Calu3 (cell line): Measurements from ENCODE around the gene SCRN2. TPM values are rescaled to one million over a fixed set of nuclear protein-coding genes. Genes with fewer than 3 reads are reported as not detected.

Experiments used
- BruUV-seq: library from RNA; stranded (reverse); fragments of 400-500 nt; replicated peaks from 2 replicates; lab custom pipeline; 2021; lab: Mats Ljungman, UMichigan
- CTCF ChIA-PET: fragments of 300-600 bp; sonication (Branson Sonifier 250); formaldehyde crosslinking; loops from one replicate; lab custom pipeline; 2022; ENCODE audit warnings: antibody characterized with exemption; lab: Charles Lee
- DNase-seq: peaks from one replicate; pipeline ENCODE4 v3.0.0; 2022
- H3K27ac Mint-ChIP-seq: one replicate; pipeline ENCODE4 v1.8.0; 2022; ENCODE audit warnings: mixed read lengths; ENCODE audit not compliant: unreplicated experiment
- H3K27me3 Mint-ChIP-seq: one replicate; pipeline ENCODE4 v1.8.0; 2022; ENCODE audit warnings: mixed read lengths; ENCODE audit not compliant: unreplicated experiment
- H3K36me3 Mint-ChIP-seq: one replicate; pipeline ENCODE4 v1.8.0; 2022; ENCODE audit warnings: mild to moderate bottlenecking, moderate library complexity, mixed read lengths; ENCODE audit not compliant: insufficient read depth, unreplicated experiment
- H3K4me1 Mint-ChIP-seq: one replicate; pipeline ENCODE4 v1.8.0; 2022; ENCODE audit warnings: mild to moderate bottlenecking, low read depth, mixed read lengths; ENCODE audit not compliant: unreplicated experiment
- H3K4me3 Mint-ChIP-seq: one replicate; pipeline ENCODE4 v1.8.0; 2022; ENCODE audit warnings: mild to moderate bottlenecking, low read depth, moderate library complexity, mixed read lengths; ENCODE audit not compliant: unreplicated experiment
- H3K9me3 Mint-ChIP-seq: one replicate; pipeline ENCODE4 v1.8.0; 2022; ENCODE audit warnings: low read depth, mixed read lengths; ENCODE audit not compliant: unreplicated experiment
- intact Hi-C: fragments of 100-400 bp; cut with micrococcal nuclease; formaldehyde crosslinking; loops from one replicate; pipeline ENCODE4 v1.10.0; 2022; ENCODE audit not compliant: unreplicated experiment
- total RNA-seq: library from RNA; stranded (reverse); gene quantifications from 2 replicates; pipeline ENCODE4 v1.2.3, GENCODE V29; 2022
- TF ChIP-seq, protein P1 (sequence below): fragments of 200-600 bp; IDR thresholded peaks from one replicate; pipeline ENCODE4 v1.8.0; 2022; ENCODE audit warnings: antibody characterized with exemption; ENCODE audit not compliant: unreplicated experiment

SCRN2 gene
- total RNA-seq, 1 experiment from 2014 or later, result 37.0 TPM

DNA sequence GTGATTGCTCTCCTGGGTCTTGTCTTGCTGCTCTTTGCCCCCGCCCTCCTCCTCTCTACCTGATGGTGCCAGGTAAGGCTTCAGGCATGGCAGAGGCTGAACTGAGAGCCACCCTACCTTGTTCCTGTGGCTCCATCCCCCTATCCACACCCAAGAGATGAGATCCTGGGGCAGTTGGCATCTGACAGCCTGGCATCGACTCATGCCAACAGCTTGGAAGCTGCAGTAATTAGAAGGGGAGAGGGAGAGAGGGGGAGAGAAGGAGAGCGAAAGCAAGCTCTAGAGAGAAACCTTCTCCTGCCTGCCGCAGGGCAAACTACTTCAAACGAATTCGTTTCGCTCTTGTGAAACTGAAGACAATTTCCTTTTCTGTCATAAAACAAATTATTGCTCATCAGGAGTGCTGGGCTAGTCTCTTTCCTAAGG, 23.7 kb upstream of the SCRN2 start:
- DNase-seq, result no peak

DNA sequence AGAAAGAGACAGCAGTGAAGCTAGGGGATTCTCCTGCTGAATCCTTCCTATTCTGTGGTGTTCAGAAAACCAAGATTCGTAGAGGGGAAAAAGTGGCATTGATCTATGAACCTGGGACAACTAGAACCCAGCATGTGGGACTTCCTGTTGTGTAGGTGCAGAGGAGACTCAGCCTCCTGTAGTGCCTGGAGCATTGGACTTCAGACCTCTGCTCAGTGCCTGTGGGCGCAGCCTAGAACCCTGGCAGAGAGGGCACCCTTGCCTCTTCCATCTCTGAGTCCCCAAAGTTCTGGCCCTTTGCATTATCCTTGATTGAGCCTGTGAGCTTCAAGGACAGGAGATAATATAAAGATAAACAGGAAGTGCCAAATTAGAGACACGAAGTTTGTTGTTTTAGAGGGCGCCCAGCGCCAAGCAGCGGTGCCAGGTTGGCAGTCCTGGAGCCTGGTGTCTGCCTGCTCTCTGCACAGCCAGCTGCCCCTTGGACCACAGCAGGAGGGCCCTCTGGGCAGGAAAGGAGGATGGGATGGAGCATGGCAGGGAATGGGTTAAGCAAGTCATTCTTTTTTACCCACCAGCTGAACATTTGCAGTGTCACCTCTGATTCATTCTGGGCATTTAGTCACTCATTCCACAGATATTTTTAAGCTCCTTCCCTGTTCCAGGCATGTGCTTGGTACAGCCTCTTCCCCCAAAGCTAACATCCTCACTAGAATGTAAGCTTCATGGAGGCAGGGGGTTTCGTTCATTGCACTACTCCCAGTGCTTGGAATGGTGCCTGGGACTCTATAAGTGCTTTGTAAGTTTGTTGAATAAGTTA, 21.8 kb upstream of the SCRN2 start:
- intact Hi-C loops, result no loop called here
- Mint-ChIP-seq H3K36me3 (no peaks in the 10 kb centered on the region), H3K4me1 (peaks cover 12% of the 10 kb centered on the region), H3K9me3 (peaks cover 2% of the 10 kb centered on the region), H3K27ac (no peak overlapping the region), H3K4me3 (no peak overlapping the region), H3K27me3 (peaks cover 65% of the 10 kb centered on the region)
- TF ChIP-seq, protein P1, sequence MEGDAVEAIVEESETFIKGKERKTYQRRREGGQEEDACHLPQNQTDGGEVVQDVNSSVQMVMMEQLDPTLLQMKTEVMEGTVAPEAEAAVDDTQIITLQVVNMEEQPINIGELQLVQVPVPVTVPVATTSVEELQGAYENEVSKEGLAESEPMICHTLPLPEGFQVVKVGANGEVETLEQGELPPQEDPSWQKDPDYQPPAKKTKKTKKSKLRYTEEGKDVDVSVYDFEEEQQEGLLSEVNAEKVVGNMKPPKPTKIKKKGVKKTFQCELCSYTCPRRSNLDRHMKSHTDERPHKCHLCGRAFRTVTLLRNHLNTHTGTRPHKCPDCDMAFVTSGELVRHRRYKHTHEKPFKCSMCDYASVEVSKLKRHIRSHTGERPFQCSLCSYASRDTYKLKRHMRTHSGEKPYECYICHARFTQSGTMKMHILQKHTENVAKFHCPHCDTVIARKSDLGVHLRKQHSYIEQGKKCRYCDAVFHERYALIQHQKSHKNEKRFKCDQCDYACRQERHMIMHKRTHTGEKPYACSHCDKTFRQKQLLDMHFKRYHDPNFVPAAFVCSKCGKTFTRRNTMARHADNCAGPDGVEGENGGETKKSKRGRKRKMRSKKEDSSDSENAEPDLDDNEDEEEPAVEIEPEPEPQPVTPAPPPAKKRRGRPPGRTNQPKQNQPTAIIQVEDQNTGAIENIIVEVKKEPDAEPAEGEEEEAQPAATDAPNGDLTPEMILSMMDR, result no peak
- CTCF ChIA-PET, result interaction anchor here (0.7 to 1.5 kb wide), 5 partner anchors 9 to 1803 kb away, joined by 3 to 7 read pairs (median 5); partner anchors contain the start of gene SP6
- no TSS peak for BruUV-seq
- DNase-seq, result no peak

More for the DNA sequence above, 23.7 kb upstream of the SCRN2 start:
- Mint-ChIP-seq H3K9me3 (peaks cover 2% of the 10 kb centered on the region), H3K4me3 (no peak overlapping the region), H3K36me3 (no peaks in the 10 kb centered on the region), H3K27ac (no peak overlapping the region), H3K27me3 (peaks cover 65% of the 10 kb centered on the region), H3K4me1 (peaks cover 12% of the 10 kb centered on the region)
- TF ChIP-seq, protein P1, result no peak
- CTCF ChIA-PET, result no interaction called here
- no TSS peak for BruUV-seq
- intact Hi-C loops, result no loop called here

DNA sequence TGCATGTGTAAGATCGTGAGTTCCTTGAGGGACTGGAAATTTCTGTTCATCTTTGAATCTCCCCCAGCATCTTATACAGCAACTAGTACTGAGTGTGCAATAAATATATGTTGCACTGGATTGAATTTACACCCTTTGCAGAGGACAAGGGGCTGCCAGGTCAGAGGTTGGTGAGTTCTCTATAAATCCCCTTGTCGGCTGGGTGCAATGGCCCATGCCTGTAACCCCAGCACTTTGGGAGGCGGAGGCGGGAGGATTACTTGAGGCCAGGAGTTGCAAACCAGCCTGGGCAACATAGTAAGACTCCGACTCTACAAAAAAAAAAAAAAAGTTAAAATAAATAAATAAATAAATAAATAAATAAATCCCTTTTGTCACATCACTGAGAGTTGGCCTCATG, 19.3 kb upstream of the SCRN2 start:
- Mint-ChIP-seq H3K27ac (no peak overlapping the region), H3K9me3 (peaks cover 2% of the 10 kb centered on the region), H3K4me3 (no peak overlapping the region), H3K27me3 (peaks cover 65% of the 10 kb centered on the region), H3K36me3 (no peaks in the 10 kb centered on the region), H3K4me1 (peaks cover 12% of the 10 kb centered on the region)
- no TSS peak for BruUV-seq
- TF ChIP-seq, protein P1, result no peak
- no peak for DNase-seq
- CTCF ChIA-PET, result interaction anchor here (1.0 to 1.1 kb wide), 2 partner anchors 10 to 13 kb away, joined by 3 to 4 read pairs; no protein-coding TSS in a partner anchor
- intact Hi-C loops, result no loop called here

DNA sequence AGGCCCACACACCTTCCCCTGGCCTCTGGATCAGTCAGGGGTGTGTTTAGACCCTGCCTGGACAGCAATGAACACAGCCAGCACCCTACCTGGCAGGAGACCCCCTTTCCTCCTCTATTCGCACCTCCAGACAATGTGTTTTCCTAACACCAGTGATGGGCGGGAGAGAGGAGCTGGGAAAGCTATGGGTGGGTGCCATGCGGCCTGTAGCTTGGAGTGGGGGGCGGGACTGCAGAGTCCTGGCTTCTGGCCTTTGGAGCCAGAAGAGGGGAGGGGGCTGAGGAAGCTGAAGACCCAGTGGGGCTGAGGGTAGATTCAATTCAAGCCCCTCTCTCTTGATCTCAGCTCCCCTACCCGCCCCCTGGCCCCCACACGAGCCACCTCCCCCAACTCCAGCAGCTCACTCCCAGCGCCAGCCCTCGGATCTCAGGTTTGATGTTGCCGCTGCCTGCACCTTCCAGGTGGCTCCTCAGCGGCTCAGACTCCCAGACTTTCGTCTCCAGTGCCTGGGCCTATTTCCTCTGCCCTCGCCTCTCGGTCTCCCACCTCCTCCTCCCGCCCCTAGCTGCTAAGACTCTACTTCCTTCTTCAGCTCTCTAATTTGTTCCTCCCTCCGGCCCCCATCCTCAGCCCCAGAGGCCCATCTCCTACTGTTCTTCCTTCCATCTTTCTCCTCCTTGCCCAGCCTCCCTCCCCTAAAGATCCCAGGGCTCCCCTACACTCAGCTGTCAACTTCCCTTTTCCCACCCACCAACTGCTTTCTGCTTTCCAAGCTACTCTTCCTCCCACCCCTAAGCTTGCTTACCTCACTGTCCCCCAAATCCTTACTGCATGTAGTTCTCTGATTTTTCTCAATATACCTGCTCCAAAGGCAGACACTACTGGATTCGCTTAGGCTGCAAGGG, 16.7 kb upstream of the SCRN2 start:
- intact Hi-C loops, result no loop called here
- no TSS peak for BruUV-seq
- TF ChIP-seq, protein P1, result no peak
- Mint-ChIP-seq H3K36me3 (no peaks in the 10 kb centered on the region), H3K27ac (no peak overlapping the region), H3K27me3 (peaks cover 80% of the 10 kb centered on the region), H3K4me1 (peaks cover 5% of the 10 kb centered on the region), H3K4me3 (no peak overlapping the region), H3K9me3 (no peaks in the 10 kb centered on the region)
- no peak for DNase-seq
- CTCF ChIA-PET, result interaction anchor here (0.6 to 1.1 kb wide), 5 partner anchors 11 to 1139 kb away, joined by 3 to 4 read pairs (median 4); partner anchors contain the start of gene IGF2BP1
